Psoas muscle (tissue), 8 donors: Measurements from ENCODE around the gene CPLX3. TPM values are rescaled to one million over a fixed set of nuclear protein-coding genes. Genes with fewer than 3 reads are reported as not detected.
A peak's percentile ranks its signal among the peaks of the same experiment; 100 is the strongest.

Source experiments
- ATAC-seq, 4 donors: fragments of 200-7000 bp; cut with Tn5 transposase; one replicate each; pipeline ENCODE4 v1.9.1; 2020; ENCODE audit warnings: moderate library complexity in 3 of 4, mild to moderate bottlenecking in 2 of 4
- DNase-seq, 2 donors: peaks; one replicate each; pipeline ENCODE4 v3.0.0-alpha.2; 2020
- H3K27ac ChIP-seq: fragments of 200-600 bp; one replicate; pipeline ENCODE4 v1.8.0; 2022
- H3K27me3 ChIP-seq, 3 donors: fragments of 200-600 bp in 1 of 3; one replicate each; pipeline versions ENCODE4 v1.6.1 to v1.8.0; 2013 to 2022; ENCODE audit warnings: low read length in 2 of 3, mild to moderate bottlenecking in 2 of 3, moderate library complexity in 1 of 3; ENCODE audit not compliant: insufficient read depth in 3 of 3
- H3K36me3 ChIP-seq, 2 donors: fragments of 200-600 bp in 1 of 2; one replicate each; pipeline versions ENCODE4 v1.6.1 to v1.8.0; 2013 to 2022; ENCODE audit warnings: low read depth in 1 of 2, mild to moderate bottlenecking in 1 of 2, moderate library complexity in 1 of 2; ENCODE audit not compliant: insufficient read depth in 1 of 2
- H3K4me1 ChIP-seq: fragments of 200-600 bp; one replicate; pipeline ENCODE4 v1.8.0; 2022
- H3K4me3 ChIP-seq: fragments of 200-600 bp; one replicate; pipeline ENCODE4 v1.8.0; 2022; ENCODE audit warnings: mild to moderate bottlenecking
- H3K9me3 ChIP-seq: fragments of 200-600 bp; one replicate; pipeline ENCODE4 v1.8.0; 2022
- CTCF ChIP-seq: fragments of 200-600 bp; IDR thresholded peaks from one replicate; pipeline ENCODE4 v1.8.0; 2022; ENCODE audit warnings: antibody characterized with exemption
- WGBS, 3 donors: extraction: QIAGEN DNeasy Blood & Tissue Kit; methylation state at CpG; one replicate each; pipeline versions ENCODE4 v1.1.6 to v1.1.7; 2013; 5-methylcytosine and 5-hydroxymethylcytosine counted together
- intact Hi-C, 2 donors: fragments of 100-400 bp; cut with DNase I; formaldehyde crosslinking; loops; one replicate each; pipeline versions ENCODE4 v1.11.0 to v1.14.2; 2022
- polyA plus RNA-seq, 3 donors: library from polyadenylated mRNA; stranded (reverse); fragments of 200-250 nt; gene quantifications; one replicate each; pipeline ENCODE4 v1.2.3, GENCODE V29; 2013
- total RNA-seq, 4 donors: library from RNA; stranded (reverse); fragmentation: NEBNext Ultra II Directional in 2 of 4; extraction: Animal tissue kit (Norgen Biotek cat#: 25700) in 2 of 4; gene quantifications; one replicate each; pipeline versions ENCODE4 v1.2.1 to v1.2.4, GENCODE V29; 2021 to 2023
- donor health status: healthy with polysubstance abuse.
- donor health status: DM: no; HTN: no; CAD: no; lungs with moderate emphysema.
- donor health status: Bipolar disorder and iron deficiency.
- donor health status: healthy.
- donor health status: DM: yes; HTN: yes; CAD: no.
- donor health status: DM: no; HTN: no; CAD: no.
- donor health status: DM: no; HTN: no; CAD: no.
- donor health status: DM: yes; HTN: yes; CAD: no.

The CPLX3 gene
- total and polyA plus RNA-seq, 7 donors: 0.03 to 0.19 (median 0.04) TPM; not detected in 4

GRCh38 chr15:74854453-74855022, 28.1 kb downstream of the CPLX3 start:
- H3K36me3 ChIP-seq: peaks cover 0 to 50% of the 10 kb centered on the region in 2 donors
- intact Hi-C loops: loop anchor here in 1 of 2 donors (5.0 kb wide), 1 partner anchor 48 kb away; no protein-coding TSS in a partner anchor

GRCh38 chr15:74855857-74856256, 29.4 kb downstream of the CPLX3 start:
- Histone ChIP-seq H3K4me1 (peaks cover 42% of the 10 kb centered on the region), H3K36me3 (peaks cover 0 to 36% of the 10 kb centered on the region in 2 donors), H3K27ac (peak overlapping the region; percentile 41), H3K27me3 (no peaks in the 10 kb centered on the region), H3K4me3 (no peak overlapping the region), H3K9me3 (no peaks in the 10 kb centered on the region)
- DNase-seq: peak in 1 of 2 donors; percentile 78
- WGBS, 3 donors: 32 to 52% (median 44%) methylated on average over 2 of the region's 2 CpGs
- ATAC-seq: peak; percentile 80 to 85 (median 83)
- TF ChIP-seq CTCF: no peak
- intact Hi-C loops: loop anchor here in 1 of 2 donors (5.0 kb wide), 1 partner anchor 46 kb away; no protein-coding TSS in a partner anchor

More at GRCh38 chr15:74854453-74855022, 28.1 kb downstream of the CPLX3 start:
- Histone ChIP-seq H3K4me3 (no peak overlapping the region), H3K27me3 (no peaks in the 10 kb centered on the region), H3K4me1 (peaks cover 29% of the 10 kb centered on the region), H3K9me3 (no peaks in the 10 kb centered on the region), H3K27ac (no peak overlapping the region)
- ATAC-seq (no peak), DNase-seq (no peak)
- WGBS, 3 donors: 57 to 85% (median 59%) methylated on average over 13 of the region's 13 CpGs
- TF ChIP-seq CTCF: no peak

- intact Hi-C loops: loop anchor here in 1 of 2 donors (5.0 kb wide), 1 partner anchor 46 kb away; no protein-coding TSS in a partner anchor
- Histone ChIP-seq H3K4me1 (peaks cover 42% of the 10 kb centered on the region), H3K4me3 (no peak overlapping the region), H3K27me3 (no peaks in the 10 kb centered on the region), H3K36me3 (peaks cover 0 to 30% of the 10 kb centered on the region in 2 donors), H3K27ac (peak overlapping the region; percentile 41), H3K9me3 (no peaks in the 10 kb centered on the region)
- no peak for TF ChIP-seq CTCF
- ATAC-seq (no peak), DNase-seq (no peak)
- 94 to 96% (median 94%) methylated on average over 1 of the region's 1 CpG for WGBS, 3 donors
These were observed 30.1 kb downstream of the CPLX3 start for GRCh38 chr15:74856537-74856936.

GRCh38 chr15:74857082-74857655, 30.7 kb downstream of the CPLX3 start:
- Histone ChIP-seq H3K9me3 (no peaks in the 10 kb centered on the region), H3K27ac (peak overlapping the region; percentile 53), H3K4me1 (peaks cover 42% of the 10 kb centered on the region), H3K4me3 (no peak overlapping the region), H3K27me3 (no peaks in the 10 kb centered on the region), H3K36me3 (peaks cover 0 to 23% of the 10 kb centered on the region in 2 donors)
- peak; percentile 45 to 69 (median 59) for ATAC-seq
- no peak for DNase-seq
- intact Hi-C loops: loop anchor here in 1 of 2 donors (5.0 kb wide), 1 partner anchor 45 kb away; no protein-coding TSS in a partner anchor
- whole genome bisulfite sequencing, 3 donors: 41 to 55% (median 42%) methylated on average over 5 of the region's 5 CpGs
- no peak for TF ChIP-seq CTCF
